ENCODE measurements around the gene TTLL6.
"Not testable (repeated sequence)": the region's sequence is repeated elsewhere in the genome, so short reads cannot be mapped to it uniquely, and the experiment has no call there.

Gene TTLL6

DNA sequence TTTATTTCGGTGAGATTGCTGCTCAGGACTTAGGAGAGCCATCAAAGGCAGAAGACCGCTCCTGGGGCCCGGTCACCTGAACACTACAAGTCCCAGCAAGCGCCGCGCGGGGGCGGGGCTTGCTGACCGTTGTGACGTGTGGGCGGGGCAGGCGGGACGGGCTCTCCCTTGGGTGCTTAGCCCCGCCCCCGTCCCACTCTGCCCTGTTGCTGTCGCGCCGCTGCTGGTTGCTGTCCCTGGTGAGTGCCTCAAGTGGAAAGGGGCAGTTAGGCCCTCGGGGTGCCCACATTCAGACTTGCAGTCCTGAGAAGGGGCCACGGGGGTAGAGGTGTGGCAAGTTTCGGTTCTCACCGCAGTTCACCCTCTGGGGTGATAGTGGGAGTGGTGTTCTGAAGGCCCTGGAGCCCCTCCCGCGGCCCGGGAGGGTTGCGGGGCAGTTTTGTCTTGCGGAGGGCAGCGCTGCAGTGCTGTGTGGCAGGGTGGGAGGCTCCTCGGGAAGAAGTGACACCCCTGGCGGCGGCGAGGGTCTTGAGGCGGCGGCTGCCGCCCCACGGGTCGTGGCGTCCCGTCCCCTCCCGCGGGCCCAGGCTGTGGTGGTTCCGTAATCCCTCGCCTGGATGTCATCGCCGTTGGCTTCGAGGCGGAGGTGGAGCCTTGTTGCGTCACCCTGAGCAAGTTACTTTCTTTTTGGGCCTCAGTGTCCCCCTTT lies 14.0 kb upstream of the TTLL6 start, which contains the start of gene CALCOCO2:
Gene CALCOCO2, plus strand, starts transcription at position 196 of the 709 bp plus-strand sequence. CDS start 10,673 bp downstream, outside the sequence.
- peak; percentile 95 for DNase-seq (ENCODE audit: low spot score)
- TF ChIP-seq, protein P1, sequence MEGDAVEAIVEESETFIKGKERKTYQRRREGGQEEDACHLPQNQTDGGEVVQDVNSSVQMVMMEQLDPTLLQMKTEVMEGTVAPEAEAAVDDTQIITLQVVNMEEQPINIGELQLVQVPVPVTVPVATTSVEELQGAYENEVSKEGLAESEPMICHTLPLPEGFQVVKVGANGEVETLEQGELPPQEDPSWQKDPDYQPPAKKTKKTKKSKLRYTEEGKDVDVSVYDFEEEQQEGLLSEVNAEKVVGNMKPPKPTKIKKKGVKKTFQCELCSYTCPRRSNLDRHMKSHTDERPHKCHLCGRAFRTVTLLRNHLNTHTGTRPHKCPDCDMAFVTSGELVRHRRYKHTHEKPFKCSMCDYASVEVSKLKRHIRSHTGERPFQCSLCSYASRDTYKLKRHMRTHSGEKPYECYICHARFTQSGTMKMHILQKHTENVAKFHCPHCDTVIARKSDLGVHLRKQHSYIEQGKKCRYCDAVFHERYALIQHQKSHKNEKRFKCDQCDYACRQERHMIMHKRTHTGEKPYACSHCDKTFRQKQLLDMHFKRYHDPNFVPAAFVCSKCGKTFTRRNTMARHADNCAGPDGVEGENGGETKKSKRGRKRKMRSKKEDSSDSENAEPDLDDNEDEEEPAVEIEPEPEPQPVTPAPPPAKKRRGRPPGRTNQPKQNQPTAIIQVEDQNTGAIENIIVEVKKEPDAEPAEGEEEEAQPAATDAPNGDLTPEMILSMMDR (IDR thresholded peaks at IDR 0.05; ENCODE audit: extremely low read depth, missing control alignments) = no peak

DNA sequence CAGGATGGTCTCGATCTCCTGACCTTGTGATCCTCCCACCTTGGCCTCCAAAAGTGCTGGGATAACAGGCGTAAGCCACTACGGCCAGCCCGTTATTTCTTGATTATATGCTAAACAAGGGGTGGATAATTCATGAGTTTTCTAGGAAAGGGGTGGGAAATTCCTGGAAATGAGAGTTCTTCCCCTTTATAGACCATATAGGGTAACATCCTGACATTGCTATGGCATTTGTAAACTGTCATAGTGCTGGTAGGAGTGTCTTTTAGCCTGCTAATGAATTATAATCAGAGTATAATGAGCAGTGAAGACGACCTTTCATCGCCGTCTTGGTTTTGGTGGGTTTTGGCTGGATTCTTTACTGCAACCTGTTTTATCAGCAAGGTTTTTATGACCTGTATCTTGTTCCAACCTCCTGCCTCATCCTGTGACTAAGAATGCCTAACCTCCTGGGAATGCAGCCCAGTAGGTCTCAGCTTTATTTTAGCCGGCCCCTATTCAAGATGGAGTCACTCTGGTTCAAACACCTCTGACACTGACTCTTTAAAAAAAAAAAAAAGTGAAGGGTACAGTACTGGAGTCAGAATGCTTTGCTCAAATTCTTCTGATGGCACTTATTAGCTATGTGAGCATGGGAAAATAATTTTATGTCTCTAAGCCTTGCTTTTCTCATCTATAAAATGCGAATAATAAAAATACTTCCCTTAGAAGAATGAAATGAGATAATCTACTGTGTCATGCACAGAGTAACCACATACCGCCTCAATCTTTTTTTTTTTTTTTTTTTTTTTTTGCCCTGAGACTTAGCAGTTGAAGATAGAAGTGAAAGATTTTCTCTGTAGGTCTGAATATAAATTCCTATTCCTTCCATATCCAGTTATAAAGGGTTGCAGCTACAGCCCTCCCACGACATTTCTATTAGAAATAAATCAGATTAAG lies 8.7 kb upstream of the TTLL6 start:
- DNase-seq (ENCODE audit: low spot score) = no peak
- TF ChIP-seq, protein P1 (IDR thresholded peaks at IDR 0.05; ENCODE audit: extremely low read depth, missing control alignments) = no peak

GRCh38 chr17:48820936-48821335 lies 3.9 kb upstream of the TTLL6 start:
- not testable (repeated sequence) for DNase-seq (ENCODE audit: low spot score)

DNA sequence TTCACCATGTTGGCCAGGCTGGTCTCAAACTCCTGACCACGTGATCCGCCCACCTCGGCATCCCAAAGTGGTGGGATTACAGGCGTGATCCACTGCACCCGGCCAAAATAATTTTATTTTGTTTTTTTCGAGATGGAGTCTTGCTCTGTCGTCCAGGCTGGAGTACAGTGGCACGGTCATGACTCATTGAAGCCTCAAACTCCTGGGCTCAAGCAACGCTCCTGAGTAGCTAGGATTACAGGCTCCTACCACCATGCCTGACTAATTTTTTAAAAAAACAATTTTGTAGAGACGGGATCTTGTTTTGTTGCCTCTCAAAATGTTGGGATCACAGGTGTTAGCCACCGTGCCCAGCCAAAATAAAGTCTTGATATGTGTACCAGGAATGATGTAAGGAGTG lies 2.4 kb upstream of the TTLL6 start:
- TF ChIP-seq, protein P1 (IDR thresholded peaks at IDR 0.05; ENCODE audit: extremely low read depth, missing control alignments) = no peak
- DNase-seq (ENCODE audit: low spot score) = no peak

DNA sequence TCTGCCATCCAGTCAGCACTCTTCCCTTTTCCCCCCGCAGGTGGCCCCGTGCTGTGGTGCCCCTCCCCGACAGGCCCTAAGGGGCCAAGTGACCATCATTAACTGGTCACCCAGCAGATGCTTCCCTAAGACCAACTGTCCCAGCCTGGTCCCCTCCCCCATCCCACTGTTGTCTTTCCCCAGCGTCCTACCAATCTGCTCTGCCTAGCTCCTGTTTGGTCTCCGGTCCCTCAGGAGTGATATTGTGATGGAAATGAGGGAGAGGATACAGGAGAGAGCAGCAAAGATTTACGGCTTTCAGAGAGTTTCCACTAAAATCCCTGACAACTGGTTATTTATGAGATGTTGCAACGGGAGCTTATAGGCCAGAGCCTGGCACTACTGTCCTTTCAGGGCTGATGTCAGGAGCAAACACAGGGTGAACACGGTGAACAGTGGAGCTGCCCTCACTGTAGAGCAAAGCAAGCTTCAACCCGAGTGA lies 1.4 kb upstream of the TTLL6 start:
- DNase-seq (ENCODE audit: low spot score) = no peak
- TF ChIP-seq, protein P1 (IDR thresholded peaks at IDR 0.05; ENCODE audit: extremely low read depth, missing control alignments) = no peak

- TF ChIP-seq, protein P1 (IDR thresholded peaks at IDR 0.05; ENCODE audit: extremely low read depth, missing control alignments) = no peak
- no peak for DNase-seq (ENCODE audit: low spot score)
Observed at GRCh38 chr17:48816438-48816773, 623 bp downstream of the TTLL6 start.

- TF ChIP-seq, protein P1 (IDR thresholded peaks at IDR 0.05; ENCODE audit: extremely low read depth, missing control alignments) = no peak
- DNase-seq (ENCODE audit: low spot score) = no peak
Observed at GRCh38 chr17:48815311-48815710, 1.7 kb downstream of the TTLL6 start.

Measured in GM20000 (cell line).